ENCODE results near the gene QSOX2.

The QSOX2 gene

GRCh38 chr9:136264441-136265405 lies 19.1 kb upstream of the QSOX2 start:
- DNase-seq: no peak

- no peak for DNase-seq
Observed at GRCh38 chr9:136264031-136264430, 18.4 kb upstream of the QSOX2 start.

GRCh38 chr9:136262671-136263178 lies 17.1 kb upstream of the QSOX2 start:
- DNase-seq: no peak

GRCh38 chr9:136261686-136262430 lies 16.2 kb upstream of the QSOX2 start:
- DNase-seq: no peak

- DNase-seq: no peak
Observed at GRCh38 chr9:136260936-136261472, 15.4 kb upstream of the QSOX2 start.

- DNase-seq: no peak
Observed at GRCh38 chr9:136260521-136260920, 14.9 kb upstream of the QSOX2 start.

GRCh38 chr9:136259836-136260235 lies 14.2 kb upstream of the QSOX2 start:
- DNase-seq: no peak

GRCh38 chr9:136259517-136259813 lies 13.9 kb upstream of the QSOX2 start:
- DNase-seq: no peak

- no peak for DNase-seq
Observed at GRCh38 chr9:136258786-136259516, 13.3 kb upstream of the QSOX2 start.

GRCh38 chr9:136258299-136258625 lies 12.7 kb upstream of the QSOX2 start:
- DNase-seq: no peak

- no peak for DNase-seq
Observed at GRCh38 chr9:136257381-136258298, 12.0 kb upstream of the QSOX2 start.

GRCh38 chr9:136255896-136256890 lies 10.6 kb upstream of the QSOX2 start:
- no peak for DNase-seq

- DNase-seq: no peak
Observed at GRCh38 chr9:136255166-136255538, 9.5 kb upstream of the QSOX2 start.

GRCh38 chr9:136254381-136255165 lies 9.0 kb upstream of the QSOX2 start:
- no peak for DNase-seq

- no peak for DNase-seq
Observed at GRCh38 chr9:136253246-136254130, 7.9 kb upstream of the QSOX2 start.

GRCh38 chr9:136252846-136253245 lies 7.2 kb upstream of the QSOX2 start:
- DNase-seq: no peak

GRCh38 chr9:136252281-136252680 lies 6.7 kb upstream of the QSOX2 start:
- DNase-seq: no peak

- no peak for DNase-seq
Observed at GRCh38 chr9:136251264-136252115, 5.9 kb upstream of the QSOX2 start.

All from central memory CD4-positive, alpha-beta T cell (primary cell).